ENCODE results near the gene GPR21.

Gene GPR21

GRCh38 chr9:123048748-123049147 lies 15.3 kb downstream of the GPR21 start:
- TF ChIP-seq CTCF (IDR thresholded peaks at IDR 0.05; ENCODE audit: insufficient read depth, low read depth, low read length, missing control alignments): no peak
- DNase-seq (ENCODE audit: low read depth): no peak
- H3K4me3 ChIP-seq (ENCODE audit: low read length): no peak overlapping the region

GRCh38 chr9:123049589-123050222 lies 16.2 kb downstream of the GPR21 start:
- H3K4me3 ChIP-seq (ENCODE audit: low read length): no peak overlapping the region
- no peak for DNase-seq (ENCODE audit: low read depth)
- TF ChIP-seq CTCF (IDR thresholded peaks at IDR 0.05; ENCODE audit: insufficient read depth, low read depth, low read length, missing control alignments): no peak

- no peak for DNase-seq (ENCODE audit: low read depth)
- no peak for TF ChIP-seq CTCF (IDR thresholded peaks at IDR 0.05; ENCODE audit: insufficient read depth, low read depth, low read length, missing control alignments)
- H3K4me3 ChIP-seq (ENCODE audit: low read length): no peak overlapping the region
Measured at GRCh38 chr9:123053046-123053445, 19.6 kb downstream of the GPR21 start.

GRCh38 chr9:123053711-123054110 lies 20.2 kb downstream of the GPR21 start:
- no peak for TF ChIP-seq CTCF (IDR thresholded peaks at IDR 0.05; ENCODE audit: insufficient read depth, low read depth, low read length, missing control alignments)
- no peak for DNase-seq (ENCODE audit: low read depth)
- H3K4me3 ChIP-seq (ENCODE audit: low read length): no peak overlapping the region

- TF ChIP-seq CTCF (IDR thresholded peaks at IDR 0.05; ENCODE audit: insufficient read depth, low read depth, low read length, missing control alignments): no peak
- peak; percentile 11 for DNase-seq (ENCODE audit: low read depth)
- no peak overlapping the region for H3K4me3 ChIP-seq (ENCODE audit: low read length)
Measured at GRCh38 chr9:123058834-123059233, 25.4 kb downstream of the GPR21 start.

- no peak for TF ChIP-seq CTCF (IDR thresholded peaks at IDR 0.05; ENCODE audit: insufficient read depth, low read depth, low read length, missing control alignments)
- no peak overlapping the region for H3K4me3 ChIP-seq (ENCODE audit: low read length)
- peak; percentile 53 for DNase-seq (ENCODE audit: low read depth)
Measured at GRCh38 chr9:123059472-123060220, 26.2 kb downstream of the GPR21 start.

Data from epithelial cell of esophagus (primary cell).